Fibroblast of skin of abdomen (primary cell): ENCODE results near the gene ZNF407. TPM values are rescaled to one million over a fixed set of nuclear protein-coding genes. Genes with fewer than 3 reads are reported as not detected.
"Not testable (repeated sequence)": the region's sequence is repeated elsewhere in the genome, so short reads cannot be mapped to it uniquely, and the experiment has no call there.

Experiments used
- DNase-seq: peaks from one replicate; pipeline ENCODE4 v3.0.0-alpha.2; 2013
- polyA plus RNA-seq, 2 experiments: library from polyadenylated mRNA; unstranded; fragments of 120-200 nt; gene quantifications; one replicate each; pipeline ENCODE4 v1.2.1, GENCODE V29; 2013; ENCODE audit not compliant: insufficient read length in 2 of 2

The ZNF407 gene, protein sequence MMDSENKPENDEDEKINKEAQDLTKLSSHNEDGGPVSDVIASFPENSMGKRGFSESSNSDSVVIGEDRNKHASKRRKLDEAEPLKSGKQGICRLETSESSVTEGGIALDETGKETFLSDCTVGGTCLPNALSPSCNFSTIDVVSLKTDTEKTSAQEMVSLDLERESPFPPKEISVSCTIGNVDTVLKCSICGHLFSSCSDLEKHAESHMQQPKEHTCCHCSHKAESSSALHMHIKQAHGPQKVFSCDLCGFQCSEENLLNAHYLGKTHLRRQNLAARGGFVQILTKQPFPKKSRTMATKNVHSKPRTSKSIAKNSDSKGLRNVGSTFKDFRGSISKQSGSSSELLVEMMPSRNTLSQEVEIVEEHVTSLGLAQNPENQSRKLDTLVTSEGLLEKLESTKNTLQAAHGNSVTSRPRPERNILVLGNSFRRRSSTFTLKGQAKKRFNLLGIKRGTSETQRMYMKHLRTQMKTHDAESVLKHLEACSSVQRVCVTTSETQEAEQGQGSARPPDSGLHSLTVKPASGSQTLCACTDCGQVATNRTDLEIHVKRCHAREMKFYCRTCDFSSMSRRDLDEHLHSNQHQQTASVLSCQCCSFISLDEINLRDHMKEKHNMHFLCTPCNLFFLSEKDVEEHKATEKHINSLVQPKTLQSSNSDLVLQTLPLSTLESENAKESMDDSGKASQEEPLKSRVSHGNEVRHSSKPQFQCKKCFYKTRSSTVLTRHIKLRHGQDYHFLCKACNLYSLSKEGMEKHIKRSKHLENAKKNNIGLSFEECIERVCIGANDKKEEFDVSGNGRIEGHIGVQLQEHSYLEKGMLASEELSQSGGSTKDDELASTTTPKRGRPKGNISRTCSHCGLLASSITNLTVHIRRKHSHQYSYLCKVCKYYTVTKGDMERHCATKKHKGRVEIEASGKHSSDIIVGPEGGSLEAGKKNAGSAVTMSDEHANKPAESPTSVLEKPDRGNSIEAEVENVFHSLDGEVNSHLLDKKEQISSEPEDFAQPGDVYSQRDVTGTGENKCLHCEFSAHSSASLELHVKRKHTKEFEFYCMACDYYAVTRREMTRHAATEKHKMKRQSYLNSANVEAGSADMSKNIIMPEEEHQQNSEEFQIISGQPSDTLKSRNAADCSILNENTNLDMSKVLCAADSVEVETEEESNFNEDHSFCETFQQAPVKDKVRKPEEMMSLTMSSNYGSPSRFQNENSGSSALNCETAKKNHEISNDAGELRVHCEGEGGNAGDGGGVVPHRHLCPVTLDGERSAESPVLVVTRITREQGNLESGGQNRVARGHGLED (N-terminal part only)
- polyA plus RNA-seq (2013, experiment 1 of 2; ENCODE audit: insufficient read length), result 4.8 TPM
- polyA plus RNA-seq (2013, experiment 2 of 2; ENCODE audit: insufficient read length), result 4.5 TPM

DNA sequence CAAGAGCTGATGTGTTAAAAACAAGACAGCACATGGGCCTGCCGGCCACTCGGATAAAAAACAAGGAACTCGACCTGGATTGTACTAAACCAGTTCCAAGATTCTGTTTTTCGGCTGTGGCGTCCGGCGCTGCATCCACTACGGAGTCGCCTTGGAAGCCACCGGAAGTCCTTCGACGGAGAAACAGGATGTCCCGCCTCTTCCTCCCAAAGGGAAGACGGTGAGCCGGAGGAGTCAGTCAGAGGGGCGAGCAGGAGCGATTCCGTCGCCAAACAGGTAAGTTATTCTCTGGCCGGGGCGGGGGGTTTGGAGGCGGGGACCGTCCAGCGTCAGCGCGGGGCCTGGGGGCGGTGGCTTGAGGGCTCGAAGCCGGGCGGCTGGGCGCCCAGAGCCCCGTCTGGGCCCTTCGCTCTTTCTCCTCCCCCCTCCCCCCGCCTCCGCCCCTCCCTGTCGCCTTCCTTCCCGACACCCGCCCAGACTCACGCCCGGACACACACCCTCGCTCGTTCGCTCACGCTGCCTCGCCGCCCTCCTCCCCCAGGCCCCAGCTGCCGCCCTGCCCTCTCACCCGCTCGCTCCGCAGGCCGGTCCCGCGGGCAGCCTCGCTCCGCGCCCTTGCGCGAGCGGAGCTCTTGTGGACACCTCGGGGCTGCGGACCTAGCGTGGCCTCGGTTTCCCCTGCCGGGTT is at the start of gene ZNF407:
ZNF407 (plus strand) TSS at position 209 of the 688 bp plus-strand sequence. CDS start 33,150 bp downstream, outside the sequence.
- peak; percentile 93 for DNase-seq

DNA sequence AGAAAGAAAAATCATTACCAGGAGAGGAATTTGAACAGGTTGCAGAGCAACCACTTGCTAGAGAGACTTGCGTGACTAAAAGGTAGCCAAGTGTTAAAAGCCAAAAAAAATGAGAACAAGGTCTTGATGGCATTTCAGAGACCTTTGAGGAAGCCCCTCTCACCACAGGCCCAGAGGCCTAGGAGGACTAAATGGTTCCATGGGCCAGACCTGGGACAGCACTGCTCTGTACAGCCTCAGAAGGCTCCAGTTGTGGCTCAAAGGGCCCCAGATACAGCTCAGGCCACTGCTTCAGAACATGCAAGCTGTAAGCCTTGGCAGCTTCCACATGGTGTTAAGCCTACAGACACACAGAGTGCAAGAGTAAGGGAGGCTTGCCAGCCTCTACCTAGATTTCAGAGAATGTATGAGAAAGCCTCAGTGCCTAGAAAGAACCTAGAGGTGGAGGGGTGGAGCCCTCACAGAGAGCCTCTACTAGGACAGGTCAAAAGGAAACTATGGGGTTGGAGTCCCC is 48.0 kb upstream of the ZNF407 start:
- no peak for DNase-seq

DNA sequence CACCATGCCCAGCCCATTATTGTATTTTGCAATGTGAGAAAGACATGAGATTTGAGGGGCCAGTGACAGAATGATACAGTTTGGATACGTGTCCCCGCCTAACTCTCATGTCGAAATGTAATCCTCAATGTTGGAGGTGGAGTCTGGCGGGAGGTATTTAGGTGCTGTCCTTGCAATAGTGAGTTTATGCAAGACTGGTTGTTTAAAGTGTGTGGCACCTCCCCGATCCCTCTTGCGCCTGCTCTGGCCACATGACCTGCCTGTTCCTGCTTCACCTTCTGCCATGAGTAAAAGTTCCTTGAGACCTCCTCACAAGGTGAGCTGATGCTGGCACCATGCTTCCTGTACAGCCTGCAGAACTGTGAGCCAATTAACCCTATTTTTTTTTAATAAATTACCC is 46.8 kb upstream of the ZNF407 start:
- DNase-seq, result no peak

DNA sequence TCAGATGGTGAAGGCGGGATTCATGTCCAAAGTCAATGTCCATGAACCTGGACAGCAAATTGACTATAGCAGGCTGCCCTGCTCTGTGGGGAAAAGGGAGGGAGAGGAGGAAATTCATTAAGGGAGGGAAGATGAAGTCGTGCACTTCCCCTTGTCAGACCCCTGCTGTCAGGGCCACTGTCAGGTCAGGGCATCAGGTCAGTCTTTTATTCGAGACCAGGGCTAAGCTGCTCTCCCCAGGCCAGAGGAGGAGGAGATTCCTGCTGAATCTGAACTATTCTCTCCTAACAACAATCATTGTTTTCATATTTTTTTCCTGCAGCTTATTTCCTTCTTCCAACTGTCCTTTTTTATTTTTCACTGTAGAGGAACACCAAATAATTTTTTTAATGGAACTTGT is 46.2 kb upstream of the ZNF407 start:
- DNase-seq, result no peak

DNA sequence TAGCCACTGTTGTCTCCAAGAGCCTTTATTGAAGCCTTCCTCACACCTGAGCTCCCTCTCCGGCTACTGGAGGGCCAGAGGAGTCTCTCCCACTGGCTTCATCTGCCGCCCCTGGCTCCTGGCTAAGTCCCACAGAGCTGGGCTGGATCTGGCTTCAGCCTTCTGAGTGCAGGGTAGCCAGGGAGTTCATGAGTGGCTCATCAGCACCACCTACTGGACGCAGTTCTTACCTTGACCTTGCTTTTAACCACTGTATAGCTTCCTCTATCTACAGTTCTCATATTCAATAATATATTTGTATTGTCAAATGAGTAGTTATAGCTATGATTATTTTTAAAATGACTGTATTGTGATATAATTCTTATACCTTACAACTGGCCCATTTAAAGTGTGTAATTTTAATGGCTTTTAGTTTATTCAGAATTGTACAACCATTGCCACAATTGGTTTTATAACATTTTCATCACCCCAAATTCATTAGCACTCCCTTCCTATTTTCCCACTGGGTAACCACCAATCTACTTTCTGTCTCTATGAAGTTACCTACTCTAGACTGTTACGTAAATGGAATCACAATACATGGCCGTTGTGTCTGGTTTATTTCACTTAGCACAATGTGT is 45.6 kb upstream of the ZNF407 start:
- DNase-seq, result peak; percentile 72

DNA sequence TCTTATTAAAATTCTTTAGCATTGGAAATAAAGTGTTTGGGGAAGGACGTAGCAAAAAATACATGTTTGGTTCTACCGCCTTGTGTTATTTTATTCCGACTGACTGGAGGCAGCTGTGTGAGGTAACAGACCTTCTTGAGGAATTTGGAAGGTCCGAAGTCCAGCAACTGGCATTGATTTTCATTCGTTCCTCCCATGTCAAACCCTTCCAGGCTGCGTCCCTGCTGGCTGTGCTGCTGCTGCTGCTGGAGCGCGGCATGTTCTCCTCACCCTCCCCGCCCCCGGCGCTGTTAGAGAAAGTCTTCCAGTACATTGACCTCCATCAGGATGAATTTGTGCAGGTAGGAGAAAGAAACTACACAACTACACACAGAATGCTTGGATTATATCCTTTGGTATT is 41.5 kb upstream of the ZNF407 start:
- no peak for DNase-seq

DNA sequence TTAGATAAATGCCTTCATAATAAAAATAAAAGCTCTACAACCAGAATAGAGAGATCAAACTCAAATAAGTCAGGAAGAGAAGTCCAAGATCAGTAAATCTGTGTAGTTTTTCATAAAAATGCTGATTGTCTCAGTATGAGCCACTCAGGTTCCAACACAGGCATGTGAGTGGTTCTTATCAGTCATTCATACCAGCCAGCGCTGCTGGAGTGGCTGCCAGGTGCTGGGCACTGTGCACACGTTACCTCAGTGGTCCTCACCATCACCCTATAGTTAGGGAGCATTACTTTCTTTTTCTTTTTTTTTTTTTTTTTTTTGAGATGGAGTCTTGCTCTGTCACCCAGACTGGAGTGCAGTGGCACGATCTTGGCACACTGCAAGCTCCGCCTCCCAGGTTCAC is 39.6 kb upstream of the ZNF407 start:
- DNase-seq, result no peak

DNA sequence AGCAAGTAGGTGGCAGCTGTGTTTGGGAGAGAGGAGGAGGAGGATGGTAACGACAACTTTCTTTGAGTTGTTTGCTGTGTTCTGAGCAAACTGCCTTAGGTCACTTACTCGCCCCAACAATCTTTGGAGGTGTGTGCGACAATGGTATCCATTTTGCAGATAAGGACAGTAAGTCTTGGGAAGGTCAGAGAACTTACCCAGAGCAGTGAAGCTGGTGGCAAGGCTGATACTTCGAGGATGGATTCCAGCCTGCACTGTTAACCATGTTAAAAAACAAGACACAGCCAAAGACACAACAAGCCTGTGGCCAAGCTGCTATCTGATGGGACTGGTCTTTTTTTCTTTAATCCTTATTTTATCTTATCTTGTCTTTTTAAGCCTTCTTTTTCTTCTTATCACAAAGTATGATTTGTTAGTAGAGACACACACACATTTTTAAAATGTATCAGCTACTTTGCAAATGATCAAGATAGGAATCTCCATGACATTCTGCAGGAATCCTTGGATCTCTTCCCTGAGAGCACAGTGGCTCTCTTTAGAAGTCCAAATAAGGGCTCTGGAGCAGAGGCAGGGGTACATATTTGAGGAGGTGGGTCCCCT is 35.4 kb upstream of the ZNF407 start:
- no peak for DNase-seq

DNA sequence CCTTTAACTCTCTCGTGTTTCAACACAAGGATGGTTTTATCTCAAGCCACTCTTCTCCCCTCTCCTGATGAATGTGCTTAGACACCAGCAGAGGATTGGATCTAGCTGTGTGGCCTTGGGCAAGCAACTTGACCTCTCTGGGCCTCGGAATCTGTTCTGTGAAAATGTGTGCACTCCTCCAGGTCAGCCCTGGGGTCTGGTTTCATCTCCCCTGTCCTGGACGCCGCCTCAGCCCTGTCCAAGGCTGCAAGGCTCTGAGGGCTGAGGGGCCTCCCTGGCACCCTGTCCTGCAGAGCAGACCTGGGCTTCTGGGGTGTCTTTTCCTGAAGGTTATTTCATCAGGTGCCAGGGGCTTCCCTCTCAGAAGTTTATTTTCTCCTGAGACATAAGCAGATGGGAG is 34.9 kb upstream of the ZNF407 start:
- no peak for DNase-seq

DNA sequence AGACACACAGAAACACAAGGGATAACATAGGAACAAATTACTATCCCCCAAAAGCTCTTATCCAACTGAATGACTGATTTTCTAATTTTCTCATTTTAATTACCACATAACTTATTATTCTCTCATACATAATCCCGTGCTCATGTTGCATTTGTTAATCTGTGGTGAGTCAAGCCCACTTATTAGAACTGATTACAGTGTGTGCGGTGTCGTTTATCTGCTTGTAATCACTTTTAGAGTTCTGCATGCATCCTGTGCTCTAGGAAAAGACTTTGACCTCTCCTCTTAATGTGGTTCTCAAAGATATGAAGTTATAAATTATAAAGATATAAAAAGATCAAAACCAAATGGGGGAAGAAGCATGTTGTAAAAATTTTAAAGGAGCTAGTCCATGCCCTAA is 33.7 kb upstream of the ZNF407 start:
- DNase-seq, result no peak

DNA sequence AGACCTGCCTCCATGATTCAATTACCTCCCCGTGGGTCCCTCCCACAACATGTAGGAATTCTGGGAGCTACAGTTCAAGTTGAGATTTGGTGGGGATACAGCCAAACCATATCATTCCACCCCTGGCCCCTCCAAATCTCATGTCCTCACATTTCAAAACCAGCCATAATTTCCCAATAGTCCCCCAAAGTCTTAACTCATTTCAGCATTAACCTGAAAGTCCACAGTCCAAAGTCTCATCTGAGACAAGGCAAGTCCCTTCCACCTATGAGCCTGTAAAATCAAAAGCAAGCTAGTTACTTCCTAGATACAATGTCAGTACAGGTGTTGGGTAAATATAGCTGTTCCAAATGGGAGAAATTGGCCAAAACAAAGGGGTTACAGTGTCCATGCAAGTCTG is 32.5 kb upstream of the ZNF407 start:
- not testable (repeated sequence) for DNase-seq

DNA sequence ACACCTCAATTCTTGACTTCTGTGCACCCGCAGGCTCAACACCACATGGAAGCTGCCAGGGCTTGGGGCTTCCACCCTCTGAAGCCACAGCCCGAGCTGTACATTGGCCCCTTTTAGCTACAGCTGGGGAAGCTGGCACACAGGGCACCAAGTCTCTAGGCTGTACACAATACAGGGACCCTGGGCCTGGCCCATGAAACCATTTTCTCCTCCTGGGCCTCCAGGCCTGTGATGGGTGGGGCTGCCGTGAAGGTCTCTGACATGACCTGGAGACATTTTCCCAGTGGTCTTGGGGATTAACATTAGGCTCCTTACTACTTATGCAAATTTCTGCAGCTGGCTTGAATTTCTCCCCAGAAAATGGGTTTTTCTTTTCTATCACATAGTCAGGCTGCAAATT is 31.7 kb upstream of the ZNF407 start:
- not testable (repeated sequence) for DNase-seq

DNA sequence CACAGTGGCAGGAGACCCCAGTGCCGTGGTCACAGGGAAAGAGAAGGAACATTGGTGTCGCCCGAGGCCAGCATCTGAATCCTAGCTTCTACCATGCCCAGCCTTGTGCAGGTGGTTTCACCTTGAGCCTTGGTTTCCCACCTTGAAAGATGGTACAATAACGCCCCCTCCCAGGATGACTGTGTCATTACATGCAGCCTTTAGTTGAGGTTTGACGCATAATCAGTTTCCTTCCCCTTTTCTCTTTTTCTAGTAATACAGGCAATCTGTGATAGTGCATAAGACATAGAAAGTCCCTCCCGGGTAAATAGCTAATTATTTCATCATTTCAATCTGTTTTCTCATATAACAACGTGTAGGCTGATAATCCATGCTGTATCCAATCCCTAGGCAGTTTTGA is 29.8 kb upstream of the ZNF407 start:
- no peak for DNase-seq

DNA sequence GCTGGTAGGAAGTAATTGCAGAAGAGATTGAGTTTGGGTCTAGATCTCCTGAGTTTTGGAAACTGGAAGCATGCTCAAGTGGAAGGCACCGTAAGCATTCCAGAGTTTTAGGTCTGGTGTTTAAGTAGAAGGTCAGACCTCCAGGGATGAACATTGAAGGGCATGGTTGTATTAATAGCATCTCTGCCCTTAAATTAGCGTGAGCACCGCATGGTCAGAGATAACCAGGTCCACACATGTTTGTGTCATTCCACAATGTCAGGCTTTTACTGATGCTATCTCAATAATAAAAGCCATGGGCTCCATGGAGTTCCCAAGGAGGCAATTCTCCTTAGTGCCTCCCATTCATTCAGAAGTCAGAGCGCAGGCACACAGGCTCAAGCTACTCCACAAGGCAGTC is 28.3 kb upstream of the ZNF407 start:
- DNase-seq, result no peak

DNA sequence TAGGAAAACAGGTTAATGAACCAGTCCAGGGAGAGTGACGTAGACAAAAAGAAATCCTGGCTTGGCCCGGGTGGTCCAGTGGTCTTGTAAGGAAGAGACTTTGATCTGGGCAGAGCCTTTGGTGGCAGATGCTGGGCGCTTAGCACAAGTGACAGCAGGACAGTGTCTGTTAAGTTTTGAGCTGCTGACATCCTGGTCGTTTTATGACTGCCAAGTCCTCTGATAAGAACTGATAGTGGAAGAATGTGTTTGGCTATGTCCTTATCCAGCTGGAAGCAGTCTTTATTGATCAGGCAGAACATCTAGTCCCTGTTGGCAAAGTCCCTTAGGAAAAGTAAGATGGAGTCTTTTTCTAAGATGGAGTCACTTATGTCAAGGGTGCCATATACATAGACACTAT is 27.4 kb upstream of the ZNF407 start:
- DNase-seq, result no peak

DNA sequence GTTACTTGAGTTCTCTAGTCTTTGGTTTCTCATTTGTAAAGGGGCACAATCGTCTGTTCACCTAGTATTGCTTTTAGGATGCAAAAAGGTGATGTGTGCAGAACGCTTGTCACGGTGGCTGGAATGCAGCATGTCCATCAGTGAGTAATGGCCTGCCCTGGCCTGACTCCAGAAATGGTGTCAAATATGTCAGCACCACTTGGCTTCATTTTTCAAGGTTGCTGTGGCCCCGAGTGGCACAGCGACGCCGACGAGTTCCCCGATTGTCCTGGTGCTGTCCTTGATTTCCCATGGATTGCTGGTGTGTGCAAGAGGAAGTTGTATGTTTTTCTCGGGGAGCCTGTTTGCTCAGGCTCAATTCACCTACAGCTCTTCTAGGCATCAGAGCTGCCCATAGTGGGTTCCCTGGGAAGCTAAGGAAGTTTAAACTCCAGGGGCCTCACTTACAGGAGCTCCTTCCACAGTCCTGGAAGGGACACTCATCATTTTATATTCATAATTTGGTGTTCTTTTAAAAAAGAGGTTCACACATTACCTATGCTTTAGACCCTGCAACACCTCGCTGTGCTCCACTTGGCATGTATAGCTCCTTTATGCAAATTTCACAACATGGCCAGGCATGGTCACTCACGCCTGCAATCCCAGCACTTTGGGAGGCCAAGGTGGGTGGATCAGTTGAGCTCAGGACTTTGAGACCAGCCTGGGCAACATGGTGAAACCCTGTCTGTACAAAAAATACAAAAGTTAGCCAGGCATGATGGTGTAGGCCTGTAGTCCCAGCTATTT is 25.6 kb upstream of the ZNF407 start:
- DNase-seq, result no peak

DNA sequence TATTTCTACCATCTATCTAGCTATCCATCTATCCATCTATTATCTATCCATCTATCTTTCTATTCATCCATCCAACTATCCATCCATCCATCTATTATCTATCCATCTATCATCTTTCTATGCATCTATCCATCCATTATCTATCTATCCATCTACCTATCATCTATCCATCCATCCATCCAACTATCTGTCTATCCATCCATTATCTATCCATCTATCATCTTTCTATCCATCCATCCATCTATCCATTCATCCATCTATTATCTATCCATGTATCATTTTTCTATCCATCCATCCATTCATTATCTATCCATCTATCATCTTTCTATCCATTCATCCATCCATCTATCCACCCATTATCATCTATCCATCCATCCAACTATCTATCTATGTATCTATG is 24.6 kb upstream of the ZNF407 start:
- DNase-seq, result no peak

DNA sequence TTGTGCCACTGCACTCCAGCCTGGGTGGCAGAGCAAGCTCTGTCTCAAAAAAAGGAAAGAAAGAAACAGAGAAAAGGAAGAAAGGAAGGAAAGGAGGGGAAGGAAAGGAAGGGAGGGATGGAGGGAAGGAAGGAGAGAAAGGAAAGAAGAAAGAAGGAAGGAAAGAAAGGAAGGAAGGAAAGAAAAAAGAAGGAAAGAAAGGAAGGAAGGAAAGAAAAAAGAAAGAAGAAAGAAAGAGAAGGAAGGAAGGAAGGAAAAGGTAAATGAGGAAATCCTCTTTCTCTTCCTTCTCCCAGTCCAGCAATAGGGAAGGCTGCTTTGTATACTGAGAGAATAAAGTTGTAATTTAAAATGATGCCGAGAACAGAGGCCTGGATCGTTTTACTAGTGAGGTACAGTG is 22.8 kb upstream of the ZNF407 start:
- DNase-seq, result no peak

DNA sequence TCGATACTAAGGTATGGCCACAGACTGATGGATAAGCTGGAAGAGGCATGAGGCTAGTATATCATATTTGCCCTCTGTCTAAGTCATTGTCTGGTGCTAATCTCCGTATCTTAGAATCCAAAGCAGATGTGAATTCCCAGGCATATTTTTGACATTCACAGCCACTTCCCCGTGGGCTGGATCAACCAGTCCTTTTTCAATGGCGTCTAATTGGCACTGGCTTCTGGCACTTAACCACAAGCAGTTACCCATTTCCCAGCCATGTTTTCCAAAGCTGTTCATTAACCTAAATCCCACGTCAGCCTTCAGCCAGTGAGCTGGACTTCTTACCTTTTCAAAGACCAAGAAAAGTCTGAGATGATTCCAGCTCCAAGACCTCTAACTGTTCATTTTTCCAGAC is 20.7 kb upstream of the ZNF407 start:
- no peak for DNase-seq

DNA sequence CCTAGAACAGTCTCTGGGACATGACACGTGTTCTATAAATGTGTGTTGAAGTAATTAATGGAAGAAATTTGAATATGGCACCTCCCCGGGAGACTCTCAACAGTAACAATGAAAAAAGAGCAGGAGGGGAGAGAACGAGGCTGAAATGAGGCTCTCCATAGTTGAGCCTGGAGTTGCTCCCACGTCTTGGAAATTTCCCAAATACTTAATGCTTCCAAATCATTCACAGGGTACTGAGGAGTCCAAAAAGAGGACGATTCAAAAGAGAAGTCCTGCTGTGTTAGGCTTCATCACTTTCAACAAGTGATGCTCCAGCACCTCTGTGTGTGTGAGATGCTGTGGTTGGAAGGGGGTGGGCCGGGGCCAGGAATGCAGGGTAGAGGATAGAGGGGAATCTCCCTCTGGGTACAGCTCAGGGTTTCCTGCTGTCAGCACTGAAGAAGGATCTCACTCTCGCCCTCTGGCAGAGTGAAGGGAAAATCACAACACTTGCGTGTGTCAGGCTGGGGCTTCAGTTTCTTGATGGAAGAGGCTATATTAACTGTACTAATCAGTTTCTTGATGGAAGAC is 18.1 kb upstream of the ZNF407 start:
- DNase-seq, result peak; percentile 8
